ENCODE results near the gene COG5. TPM values are rescaled to one million over a fixed set of nuclear protein-coding genes. Genes with fewer than 3 reads are reported as not detected.

COG5 gene
- total RNA-seq, 1 donor from 2014 or later, result 44.7 TPM

GRCh38 chr7:107534139-107534538 is 29.6 kb downstream of the COG5 start:
- H3K27ac Mint-ChIP-seq (ENCODE audit: unreplicated experiment), result no peak overlapping the region

GRCh38 chr7:107530751-107531150 is 33.0 kb downstream of the COG5 start:
- Mint-ChIP-seq H3K4me3 (ENCODE audit: unreplicated experiment) (no peak overlapping the region), H3K27me3 (ENCODE audit: unreplicated experiment) (no peaks in the 10 kb centered on the region), H3K27ac (ENCODE audit: unreplicated experiment) (no peak overlapping the region), H3K36me3 (ENCODE audit: unreplicated experiment) (peaks cover 38% of the 10 kb centered on the region), H3K4me1 (ENCODE audit: unreplicated experiment) (peaks cover 10% of the 10 kb centered on the region), H3K9me3 (ENCODE audit: unreplicated experiment) (peaks cover 13% of the 10 kb centered on the region)
- TF ChIP-seq CTCF (IDR thresholded peaks at IDR 0.05), result no peak
- DNase-seq (ENCODE audit: extremely low spot score, unreplicated experiment), result no peak

More at GRCh38 chr7:107534139-107534538, 29.6 kb downstream of the COG5 start:
- no peak overlapping the region for H3K4me3 Mint-ChIP-seq (ENCODE audit: unreplicated experiment)
- H3K4me1 Mint-ChIP-seq (ENCODE audit: unreplicated experiment), result peaks cover 2% of the 10 kb centered on the region
- no peaks in the 10 kb centered on the region for H3K27me3 Mint-ChIP-seq (ENCODE audit: unreplicated experiment)
- peaks cover 13% of the 10 kb centered on the region for H3K9me3 Mint-ChIP-seq (ENCODE audit: unreplicated experiment)
- H3K36me3 Mint-ChIP-seq (ENCODE audit: unreplicated experiment), result peaks cover 46% of the 10 kb centered on the region
- TF ChIP-seq CTCF (IDR thresholded peaks at IDR 0.05), result no peak
- no peak for DNase-seq (ENCODE audit: extremely low spot score, unreplicated experiment)

- Mint-ChIP-seq H3K9me3 (ENCODE audit: unreplicated experiment) (no peaks in the 10 kb centered on the region), H3K4me3 (ENCODE audit: unreplicated experiment) (no peak overlapping the region), H3K27ac (ENCODE audit: unreplicated experiment) (no peak overlapping the region), H3K27me3 (ENCODE audit: unreplicated experiment) (no peaks in the 10 kb centered on the region), H3K4me1 (ENCODE audit: unreplicated experiment) (peaks cover 10% of the 10 kb centered on the region), H3K36me3 (ENCODE audit: unreplicated experiment) (peaks cover 21% of the 10 kb centered on the region)
- no peak for TF ChIP-seq CTCF (IDR thresholded peaks at IDR 0.05)
- DNase-seq (ENCODE audit: extremely low spot score, unreplicated experiment), result no peak
Observed at GRCh38 chr7:107528461-107528860, 35.3 kb downstream of the COG5 start.

- DNase-seq (ENCODE audit: extremely low spot score, unreplicated experiment), result no peak
- H3K4me1 Mint-ChIP-seq (ENCODE audit: unreplicated experiment), result peaks cover 10% of the 10 kb centered on the region
- no peaks in the 10 kb centered on the region for H3K27me3 Mint-ChIP-seq (ENCODE audit: unreplicated experiment)
- no peak overlapping the region for H3K27ac Mint-ChIP-seq (ENCODE audit: unreplicated experiment)
- H3K9me3 Mint-ChIP-seq (ENCODE audit: unreplicated experiment), result no peaks in the 10 kb centered on the region
- H3K36me3 Mint-ChIP-seq (ENCODE audit: unreplicated experiment), result peaks cover 26% of the 10 kb centered on the region
- no peak overlapping the region for H3K4me3 Mint-ChIP-seq (ENCODE audit: unreplicated experiment)
- no peak for TF ChIP-seq CTCF (IDR thresholded peaks at IDR 0.05)
Observed at GRCh38 chr7:107527196-107527595, 36.5 kb downstream of the COG5 start.

- Mint-ChIP-seq H3K4me3 (ENCODE audit: unreplicated experiment) (no peak overlapping the region), H3K27ac (ENCODE audit: unreplicated experiment) (no peak overlapping the region), H3K36me3 (ENCODE audit: unreplicated experiment) (peaks cover 28% of the 10 kb centered on the region), H3K9me3 (ENCODE audit: unreplicated experiment) (no peaks in the 10 kb centered on the region), H3K4me1 (ENCODE audit: unreplicated experiment) (peaks cover 10% of the 10 kb centered on the region), H3K27me3 (ENCODE audit: unreplicated experiment) (no peaks in the 10 kb centered on the region)
- no peak for DNase-seq (ENCODE audit: extremely low spot score, unreplicated experiment)
- no peak for TF ChIP-seq CTCF (IDR thresholded peaks at IDR 0.05)
Observed at GRCh38 chr7:107526672-107527071, 37.0 kb downstream of the COG5 start.
